Embryonic facial prominence (tissue), 1 donor: ENCODE data around the gene LDB2.
"Not testable (repeated sequence)": the region's sequence is repeated elsewhere in the genome, so short reads cannot be mapped to it uniquely, and the experiment has no call there.

ENCODE experiments used
- DNase-seq: peaks from one replicate; pipeline ENCODE4 v3.0.0-alpha.2; 2016; ENCODE audit errors: extremely low spot score

Gene LDB2

GRCh38 chr4:16544869-16545268, 353.6 kb downstream of the LDB2 start:
- DNase-seq, result no peak

- no peak for DNase-seq
Observed at GRCh38 chr4:16544251-16544721, 354.2 kb downstream of the LDB2 start.

GRCh38 chr4:16537926-16538325, 360.5 kb downstream of the LDB2 start:
- no peak for DNase-seq

- DNase-seq, result no peak
Observed at GRCh38 chr4:16532240-16532970, 366.0 kb downstream of the LDB2 start.

- DNase-seq, result no peak
Observed at GRCh38 chr4:16530688-16531635, 367.5 kb downstream of the LDB2 start.

- DNase-seq, result no peak
Observed at GRCh38 chr4:16524911-16525554, 373.4 kb downstream of the LDB2 start.

GRCh38 chr4:16524406-16524805, 374.0 kb downstream of the LDB2 start:
- no peak for DNase-seq

- DNase-seq, result not testable (repeated sequence)
Observed at GRCh38 chr4:16523526-16523925, 374.9 kb downstream of the LDB2 start.

GRCh38 chr4:16521156-16521915, 377.1 kb downstream of the LDB2 start:
- DNase-seq, result no peak

GRCh38 chr4:16516796-16517439, 381.5 kb downstream of the LDB2 start:
- DNase-seq, result no peak

- DNase-seq, result no peak
Observed at GRCh38 chr4:16513876-16514275, 384.6 kb downstream of the LDB2 start.

GRCh38 chr4:16508968-16509367, 389.5 kb downstream of the LDB2 start:
- no peak for DNase-seq

GRCh38 chr4:16505726-16506125, 392.7 kb downstream of the LDB2 start:
- DNase-seq, result no peak

GRCh38 chr4:16505267-16505666, 393.2 kb downstream of the LDB2 start:
- DNase-seq, result no peak

GRCh38 chr4:16503421-16504100, 394.9 kb downstream of the LDB2 start:
- no peak for DNase-seq

GRCh38 chr4:16498978-16499377, 399.5 kb downstream of the LDB2 start:
- DNase-seq, result no peak

GRCh38 chr4:16496501-16496900, 401.9 kb downstream of the LDB2 start:
- DNase-seq, result no peak

GRCh38 chr4:16492872-16493271, 405.6 kb downstream of the LDB2 start:
- DNase-seq, result no peak

- DNase-seq, result no peak
Observed at GRCh38 chr4:16489226-16489625, 409.2 kb downstream of the LDB2 start.

GRCh38 chr4:16488084-16488483, 410.4 kb downstream of the LDB2 start:
- no peak for DNase-seq
